ENCODE measurements around the gene STPG1.
A peak's percentile ranks its signal among the peaks of the same experiment; 100 is the strongest.

STPG1 gene

GRCh38 chr1:24388331-24388885 is 25.2 kb downstream of the STPG1 start:
- TF ChIP-seq, protein P1, sequence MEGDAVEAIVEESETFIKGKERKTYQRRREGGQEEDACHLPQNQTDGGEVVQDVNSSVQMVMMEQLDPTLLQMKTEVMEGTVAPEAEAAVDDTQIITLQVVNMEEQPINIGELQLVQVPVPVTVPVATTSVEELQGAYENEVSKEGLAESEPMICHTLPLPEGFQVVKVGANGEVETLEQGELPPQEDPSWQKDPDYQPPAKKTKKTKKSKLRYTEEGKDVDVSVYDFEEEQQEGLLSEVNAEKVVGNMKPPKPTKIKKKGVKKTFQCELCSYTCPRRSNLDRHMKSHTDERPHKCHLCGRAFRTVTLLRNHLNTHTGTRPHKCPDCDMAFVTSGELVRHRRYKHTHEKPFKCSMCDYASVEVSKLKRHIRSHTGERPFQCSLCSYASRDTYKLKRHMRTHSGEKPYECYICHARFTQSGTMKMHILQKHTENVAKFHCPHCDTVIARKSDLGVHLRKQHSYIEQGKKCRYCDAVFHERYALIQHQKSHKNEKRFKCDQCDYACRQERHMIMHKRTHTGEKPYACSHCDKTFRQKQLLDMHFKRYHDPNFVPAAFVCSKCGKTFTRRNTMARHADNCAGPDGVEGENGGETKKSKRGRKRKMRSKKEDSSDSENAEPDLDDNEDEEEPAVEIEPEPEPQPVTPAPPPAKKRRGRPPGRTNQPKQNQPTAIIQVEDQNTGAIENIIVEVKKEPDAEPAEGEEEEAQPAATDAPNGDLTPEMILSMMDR (conservative IDR thresholded peaks at IDR 0.05; ENCODE audit: low read depth, low read length): no peak
- no peak overlapping the region for H3K4me3 ChIP-seq (ENCODE audit: low read depth, low read length)

GRCh38 chr1:24387636-24388175 is 25.9 kb downstream of the STPG1 start:
- TF ChIP-seq, protein P1 (conservative IDR thresholded peaks at IDR 0.05; ENCODE audit: low read depth, low read length): no peak
- H3K4me3 ChIP-seq (ENCODE audit: low read depth, low read length): no peak overlapping the region
- DNase-seq (ENCODE audit: low read depth): no peak

More at GRCh38 chr1:24388331-24388885, 25.2 kb downstream of the STPG1 start:
- no peak for DNase-seq (ENCODE audit: low read depth)

GRCh38 chr1:24386931-24387330 is 26.7 kb downstream of the STPG1 start:
- TF ChIP-seq, protein P1 (conservative IDR thresholded peaks at IDR 0.05; ENCODE audit: low read depth, low read length): no peak
- no peak for DNase-seq (ENCODE audit: low read depth)
- H3K4me3 ChIP-seq (ENCODE audit: low read depth, low read length): no peak overlapping the region

DNA sequence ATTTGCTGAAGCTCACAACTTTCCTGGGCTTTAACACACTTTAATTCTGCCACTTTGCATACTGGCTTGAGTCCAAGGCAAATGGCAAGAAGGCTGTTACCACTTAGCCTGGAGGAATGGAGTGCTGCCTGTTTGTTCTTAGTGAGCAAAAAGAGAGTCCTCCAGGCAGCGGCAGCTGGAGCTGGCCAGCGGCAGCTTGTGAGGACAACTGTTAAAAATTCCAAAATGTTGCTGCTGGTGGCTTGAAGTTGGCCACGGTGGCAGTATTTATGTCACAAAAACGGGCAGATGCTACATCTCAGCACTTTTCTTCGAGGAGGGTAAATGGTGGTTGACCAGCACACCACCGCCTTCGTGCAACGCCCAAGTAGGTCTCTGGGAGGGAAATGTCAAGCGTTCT is 27.3 kb downstream of the STPG1 start:
- TF ChIP-seq, protein P1 (conservative IDR thresholded peaks at IDR 0.05; ENCODE audit: low read depth, low read length): no peak
- DNase-seq (ENCODE audit: low read depth): peak; percentile 10
- H3K4me3 ChIP-seq (ENCODE audit: low read depth, low read length): no peak overlapping the region

GRCh38 chr1:24385160-24385940 is 28.2 kb downstream of the STPG1 start:
- TF ChIP-seq, protein P1 (conservative IDR thresholded peaks at IDR 0.05; ENCODE audit: low read depth, low read length): peak; percentile 74
- H3K4me3 ChIP-seq (ENCODE audit: low read depth, low read length): no peak overlapping the region
- peak; percentile 34 for DNase-seq (ENCODE audit: low read depth)

DNA sequence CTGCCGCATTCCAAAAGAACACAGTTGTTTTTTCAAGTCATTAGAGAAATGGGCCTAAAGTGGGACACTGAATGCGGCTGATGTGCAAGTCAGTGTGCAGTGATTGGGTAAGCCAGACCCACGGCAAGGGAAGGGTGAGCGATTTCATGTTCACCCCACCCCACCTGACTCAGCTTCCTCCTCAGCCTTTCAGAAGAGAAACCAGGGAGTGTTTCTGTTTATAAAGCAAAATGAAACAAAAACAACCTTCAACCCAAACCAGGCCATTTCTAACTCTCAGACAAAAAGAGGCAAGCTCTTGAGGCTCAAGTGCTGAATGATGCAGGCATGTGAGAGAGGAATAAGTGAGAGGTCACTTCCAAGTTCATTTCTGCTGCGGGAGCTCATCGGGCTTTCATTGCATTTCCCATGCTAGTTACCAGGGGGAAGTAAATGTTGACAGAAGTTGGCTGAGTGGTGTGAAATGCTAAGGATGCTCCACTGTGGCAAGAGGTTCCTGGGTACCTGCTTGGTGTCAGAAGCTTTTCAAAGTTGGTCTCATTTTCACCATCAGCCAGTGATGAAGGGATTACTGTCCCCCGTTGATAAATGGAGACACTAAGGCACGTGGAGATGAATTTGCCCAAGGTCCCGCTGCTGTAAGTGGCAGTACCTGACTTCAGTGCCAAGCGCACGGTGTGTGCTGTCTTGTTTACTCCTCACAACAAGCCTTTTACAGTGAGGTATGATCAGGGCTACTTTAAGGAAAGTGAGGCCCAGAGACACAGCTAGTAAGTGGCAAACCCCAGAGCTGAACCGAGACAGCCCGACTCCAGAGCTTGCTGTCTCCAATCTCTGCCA is 29.1 kb downstream of the STPG1 start:
- TF ChIP-seq, protein P1 (conservative IDR thresholded peaks at IDR 0.05; ENCODE audit: low read depth, low read length): no peak
- no peak overlapping the region for H3K4me3 ChIP-seq (ENCODE audit: low read depth, low read length)
- DNase-seq (ENCODE audit: low read depth): peak; percentile 82
